WI38 (cell line): Measurements from ENCODE around the gene SHROOM3.

Source experiments
- H3K4me3 ChIP-seq: 2 replicates; pipeline ENCODE4 v1.5.1; 2011; ENCODE audit warnings: low read depth, mild to moderate bottlenecking, control low read depth, low read length
- TF ChIP-seq, protein P1 (sequence below): IDR thresholded peaks from 2 replicates; pipeline ENCODE4 v1.5.1; 2012; ENCODE audit warnings: low read depth, mild to moderate bottlenecking, control low read depth, low read length

Gene SHROOM3

DNA sequence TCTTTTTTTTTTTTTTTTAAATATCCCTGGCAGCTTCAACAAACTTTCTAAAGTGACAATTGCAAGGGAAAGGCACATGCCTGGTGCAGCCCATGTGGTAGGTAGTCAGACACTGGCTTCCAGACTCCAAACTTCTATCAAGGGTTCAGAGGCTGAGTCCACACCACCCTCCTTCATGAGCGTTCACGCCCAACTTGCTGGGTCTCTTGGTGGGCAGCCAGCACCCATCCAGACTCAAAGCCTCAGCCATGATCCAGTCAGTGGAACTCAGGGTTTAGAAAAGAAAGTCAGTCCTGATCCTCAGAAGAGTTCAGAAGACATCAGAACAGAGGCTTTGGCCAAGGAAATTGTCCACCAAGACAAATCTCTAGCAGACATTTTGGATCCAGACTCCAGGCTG lies 321.4 kb downstream of the SHROOM3 start:
- TF ChIP-seq, protein P1, sequence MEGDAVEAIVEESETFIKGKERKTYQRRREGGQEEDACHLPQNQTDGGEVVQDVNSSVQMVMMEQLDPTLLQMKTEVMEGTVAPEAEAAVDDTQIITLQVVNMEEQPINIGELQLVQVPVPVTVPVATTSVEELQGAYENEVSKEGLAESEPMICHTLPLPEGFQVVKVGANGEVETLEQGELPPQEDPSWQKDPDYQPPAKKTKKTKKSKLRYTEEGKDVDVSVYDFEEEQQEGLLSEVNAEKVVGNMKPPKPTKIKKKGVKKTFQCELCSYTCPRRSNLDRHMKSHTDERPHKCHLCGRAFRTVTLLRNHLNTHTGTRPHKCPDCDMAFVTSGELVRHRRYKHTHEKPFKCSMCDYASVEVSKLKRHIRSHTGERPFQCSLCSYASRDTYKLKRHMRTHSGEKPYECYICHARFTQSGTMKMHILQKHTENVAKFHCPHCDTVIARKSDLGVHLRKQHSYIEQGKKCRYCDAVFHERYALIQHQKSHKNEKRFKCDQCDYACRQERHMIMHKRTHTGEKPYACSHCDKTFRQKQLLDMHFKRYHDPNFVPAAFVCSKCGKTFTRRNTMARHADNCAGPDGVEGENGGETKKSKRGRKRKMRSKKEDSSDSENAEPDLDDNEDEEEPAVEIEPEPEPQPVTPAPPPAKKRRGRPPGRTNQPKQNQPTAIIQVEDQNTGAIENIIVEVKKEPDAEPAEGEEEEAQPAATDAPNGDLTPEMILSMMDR, result no peak
- H3K4me3 ChIP-seq, result no peak overlapping the region

DNA sequence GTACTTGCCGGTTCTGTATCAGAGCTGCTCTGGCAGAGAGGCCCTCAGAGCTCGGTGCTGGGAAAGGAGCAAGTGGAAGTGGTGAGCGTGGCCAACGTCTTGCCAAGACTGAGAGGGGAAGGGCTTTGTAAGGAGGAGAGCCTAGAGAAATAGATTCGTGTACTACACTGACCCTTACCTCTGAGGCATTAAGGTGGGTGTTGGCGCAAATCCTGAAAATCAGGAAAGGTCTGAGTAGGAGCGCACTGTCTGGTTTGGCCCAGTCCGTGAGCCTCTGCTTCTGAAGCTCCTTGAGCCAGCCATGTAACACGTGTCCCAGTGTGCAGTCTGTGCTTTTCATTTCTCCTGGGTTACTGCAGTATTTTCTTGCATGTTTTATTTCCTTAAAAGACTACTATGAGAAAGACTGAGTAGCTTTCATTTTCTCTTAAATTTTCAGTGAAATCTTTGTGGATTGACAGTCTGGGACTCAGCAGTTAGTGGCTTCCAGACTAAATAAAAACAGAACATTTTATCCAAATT lies 322.4 kb downstream of the SHROOM3 start:
- H3K4me3 ChIP-seq, result no peak overlapping the region
- TF ChIP-seq, protein P1, result no peak

DNA sequence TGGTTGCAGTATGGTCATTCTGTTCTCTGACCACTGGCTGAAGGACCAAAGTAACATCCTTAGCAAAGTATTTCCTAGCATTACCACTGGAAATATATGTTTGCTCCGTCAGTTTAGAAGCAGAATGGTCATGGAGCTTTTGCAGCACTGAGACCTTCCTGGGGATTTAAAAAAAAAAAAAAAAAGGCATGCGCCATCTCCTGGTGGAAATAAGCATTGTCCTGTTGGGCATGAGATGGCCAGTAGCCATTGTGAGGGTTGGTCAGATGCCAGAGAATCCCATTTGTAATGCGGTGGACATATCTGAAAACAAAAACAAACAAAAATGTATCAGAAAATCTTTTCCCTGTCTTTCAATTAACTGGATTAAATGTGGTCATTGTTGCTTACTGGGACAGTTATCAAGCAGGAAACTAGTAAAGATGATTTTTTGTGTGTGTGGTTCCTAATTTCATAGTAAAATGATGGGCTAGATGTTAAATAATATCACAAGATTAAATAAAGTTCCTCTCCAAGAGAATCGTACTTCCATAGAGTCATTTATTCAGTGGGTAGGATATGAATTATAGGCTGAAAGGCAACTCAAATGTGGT lies 323.4 kb downstream of the SHROOM3 start:
- TF ChIP-seq, protein P1, result peak; percentile 71
- H3K4me3 ChIP-seq, result no peak overlapping the region

DNA sequence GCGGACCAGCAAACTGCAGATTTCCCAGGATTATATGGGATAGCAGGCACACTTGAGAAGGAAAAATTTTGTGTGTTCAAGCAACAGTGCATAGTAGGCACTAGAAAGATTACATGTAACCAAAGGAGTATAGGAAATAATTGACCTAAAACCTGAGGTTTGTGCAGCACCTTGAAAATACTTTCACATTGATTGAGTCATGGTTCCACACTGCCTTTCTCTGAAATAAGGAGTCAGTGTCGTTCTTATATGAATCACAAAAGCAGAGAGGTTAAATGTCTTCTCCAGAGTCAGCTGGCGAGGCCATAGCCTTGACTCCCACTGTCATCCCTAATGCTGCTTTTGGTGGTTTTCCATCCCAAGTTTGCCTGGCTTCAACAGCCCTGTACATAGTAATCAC lies 324.0 kb downstream of the SHROOM3 start:
- TF ChIP-seq, protein P1, result no peak
- no peak overlapping the region for H3K4me3 ChIP-seq

DNA sequence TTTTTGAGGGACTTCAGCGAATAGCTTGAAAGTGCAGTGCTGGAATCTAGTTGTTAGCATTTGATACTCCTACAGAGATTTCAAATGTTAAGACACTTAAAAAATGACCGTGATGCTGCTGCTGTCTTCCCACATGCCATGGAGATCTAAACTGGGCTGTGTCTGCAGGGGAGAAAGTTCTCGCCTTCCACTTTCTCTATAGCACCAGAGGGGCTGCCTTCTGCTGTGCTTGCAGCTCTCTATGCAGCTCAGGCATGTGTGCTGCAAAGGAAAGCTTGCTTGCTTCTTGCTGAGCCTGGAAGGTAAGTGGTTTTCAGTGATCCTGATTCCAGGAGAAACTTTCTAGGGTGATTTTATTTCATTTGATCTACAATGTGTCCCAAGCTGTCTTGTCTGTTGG lies 325.2 kb downstream of the SHROOM3 start:
- H3K4me3 ChIP-seq, result no peak overlapping the region
- TF ChIP-seq, protein P1, result no peak

DNA sequence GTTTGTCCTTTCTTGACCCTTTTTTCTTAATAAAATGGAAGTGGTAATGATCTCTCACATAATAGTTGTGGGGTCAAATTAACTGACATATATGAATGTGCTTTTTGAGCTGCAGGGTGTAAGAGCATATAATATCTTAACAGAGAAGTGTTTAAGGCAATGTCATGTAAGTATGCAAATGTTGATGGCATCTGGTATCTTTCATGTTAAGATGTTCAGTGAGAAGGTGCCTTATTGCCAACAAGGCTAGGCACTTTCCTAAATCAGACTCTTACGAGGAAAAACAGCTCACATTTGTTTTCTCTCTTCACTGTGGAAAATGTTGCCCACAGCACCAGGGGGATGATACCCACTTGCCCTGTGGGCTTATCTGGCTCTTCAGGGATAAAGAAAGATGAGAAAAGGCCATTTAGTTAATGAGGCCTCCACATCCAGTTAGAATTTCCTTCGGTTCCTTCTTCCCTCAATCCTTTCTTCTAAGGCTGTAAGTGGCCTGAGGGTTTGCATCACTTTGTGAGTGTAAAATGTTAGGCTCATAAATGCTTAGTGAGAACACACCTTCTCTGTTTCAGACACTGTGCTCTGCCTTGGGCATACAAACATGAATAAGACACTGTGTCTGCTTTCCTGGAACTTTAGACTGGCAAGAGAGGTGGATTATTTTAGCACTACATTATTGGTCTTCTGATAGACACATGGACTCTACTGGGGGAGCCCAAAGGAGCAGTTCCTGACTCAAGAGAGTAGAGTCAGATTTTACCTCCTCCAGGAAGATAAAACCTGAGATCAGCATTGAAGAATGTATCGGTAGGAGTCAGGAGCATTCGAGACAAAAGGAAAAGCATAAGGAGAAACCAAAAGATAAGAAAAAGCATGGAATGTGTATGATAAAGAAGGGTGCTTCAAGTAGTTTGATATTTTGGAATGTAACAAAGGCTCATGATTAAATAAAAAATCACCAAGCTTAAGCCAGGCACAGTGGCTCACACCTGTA lies 327.4 kb downstream of the SHROOM3 start:
- TF ChIP-seq, protein P1, result no peak

DNA sequence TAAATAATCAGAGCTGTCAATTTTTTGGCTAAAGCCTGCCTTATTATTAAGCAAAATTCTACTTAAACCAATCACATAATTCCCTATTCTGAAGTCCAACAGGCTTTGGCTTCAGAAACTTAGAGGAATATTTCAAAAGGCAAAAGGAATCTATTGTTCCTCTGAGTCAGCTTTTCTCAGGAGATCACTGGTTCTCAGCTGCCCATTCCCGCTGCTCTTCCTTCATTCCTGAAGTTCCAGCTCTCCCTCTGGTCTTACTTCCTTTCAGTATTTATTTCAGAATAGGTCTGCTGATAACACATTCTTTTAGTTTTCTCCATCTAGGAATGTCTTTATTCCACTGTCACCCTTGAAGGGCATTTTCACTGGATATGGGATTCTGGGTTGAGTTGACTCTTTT lies 329.2 kb downstream of the SHROOM3 start:
- TF ChIP-seq, protein P1, result no peak
- H3K4me3 ChIP-seq, result no peak overlapping the region

More for the DNA sequence above, 327.4 kb downstream of the SHROOM3 start:
- no peak overlapping the region for H3K4me3 ChIP-seq
